MV-4-11 (cell line): ENCODE results near the gene TREM1.
"Not testable (repeated sequence)": the region's sequence is repeated elsewhere in the genome, so short reads cannot be mapped to it uniquely, and the experiment has no call there.

ENCODE experiments used
- DNase-seq: peaks from one replicate; lab custom pipeline; 2025; lab: John Stamatoyannopoulos, UW

The TREM1 gene

DNA sequence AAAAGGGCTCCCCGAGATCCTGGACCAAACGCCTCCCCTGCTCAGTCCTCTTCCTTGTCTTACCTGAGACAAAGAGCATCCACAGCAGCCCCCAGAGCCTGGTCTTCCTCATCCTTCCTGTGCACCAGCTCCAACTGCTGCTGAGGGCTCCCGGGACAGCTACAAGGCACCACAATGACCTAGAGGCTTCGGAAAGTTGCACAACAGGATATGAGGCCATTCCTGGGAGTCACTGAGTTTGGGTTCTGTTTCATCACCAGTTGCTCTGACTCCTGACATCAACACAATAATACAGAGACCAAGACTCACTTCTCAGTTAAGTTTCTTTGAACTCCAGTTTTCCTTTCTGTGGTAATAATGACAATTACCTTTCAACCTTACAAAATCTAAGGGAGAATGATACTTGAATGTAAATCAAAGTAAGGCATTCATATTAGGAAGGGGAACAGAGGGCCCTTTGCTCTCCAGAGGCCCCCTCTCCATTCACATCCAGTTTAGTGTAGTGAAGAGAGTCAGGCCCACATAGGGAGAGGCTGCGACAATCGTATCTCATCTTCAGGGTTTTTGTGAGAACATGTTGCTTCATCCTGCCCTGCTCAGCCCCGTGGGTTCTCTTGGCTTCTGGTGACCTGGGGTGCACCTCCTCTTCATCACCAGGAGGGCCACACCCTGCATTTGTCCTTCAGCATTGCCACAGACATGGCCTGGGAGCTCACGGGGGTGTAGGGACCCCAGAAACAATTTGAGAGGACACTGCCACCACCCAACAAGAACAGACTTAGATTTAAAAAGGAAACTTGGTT, at the start of gene TREM1:
TREM1 (minus strand) TSS at position 139 of the 803 bp plus-strand sequence; CDS start at position 112, 27 bp downstream.
- DNase-seq: peak; percentile 98

- no peak for DNase-seq
Measured at GRCh38 chr6:41335943-41336342, 49.5 kb upstream of the TREM1 start.

GRCh38 chr6:41335296-41335695, 48.8 kb upstream of the TREM1 start, which contains the start of gene NCR2:
TSS of gene NCR2 (plus strand) at chr6:41335608. CDS start at chr6:41335877, 269 bp downstream.
- DNase-seq: no peak

- DNase-seq: no peak
Measured at GRCh38 chr6:41334482-41335040, 48.1 kb upstream of the TREM1 start.

DNA sequence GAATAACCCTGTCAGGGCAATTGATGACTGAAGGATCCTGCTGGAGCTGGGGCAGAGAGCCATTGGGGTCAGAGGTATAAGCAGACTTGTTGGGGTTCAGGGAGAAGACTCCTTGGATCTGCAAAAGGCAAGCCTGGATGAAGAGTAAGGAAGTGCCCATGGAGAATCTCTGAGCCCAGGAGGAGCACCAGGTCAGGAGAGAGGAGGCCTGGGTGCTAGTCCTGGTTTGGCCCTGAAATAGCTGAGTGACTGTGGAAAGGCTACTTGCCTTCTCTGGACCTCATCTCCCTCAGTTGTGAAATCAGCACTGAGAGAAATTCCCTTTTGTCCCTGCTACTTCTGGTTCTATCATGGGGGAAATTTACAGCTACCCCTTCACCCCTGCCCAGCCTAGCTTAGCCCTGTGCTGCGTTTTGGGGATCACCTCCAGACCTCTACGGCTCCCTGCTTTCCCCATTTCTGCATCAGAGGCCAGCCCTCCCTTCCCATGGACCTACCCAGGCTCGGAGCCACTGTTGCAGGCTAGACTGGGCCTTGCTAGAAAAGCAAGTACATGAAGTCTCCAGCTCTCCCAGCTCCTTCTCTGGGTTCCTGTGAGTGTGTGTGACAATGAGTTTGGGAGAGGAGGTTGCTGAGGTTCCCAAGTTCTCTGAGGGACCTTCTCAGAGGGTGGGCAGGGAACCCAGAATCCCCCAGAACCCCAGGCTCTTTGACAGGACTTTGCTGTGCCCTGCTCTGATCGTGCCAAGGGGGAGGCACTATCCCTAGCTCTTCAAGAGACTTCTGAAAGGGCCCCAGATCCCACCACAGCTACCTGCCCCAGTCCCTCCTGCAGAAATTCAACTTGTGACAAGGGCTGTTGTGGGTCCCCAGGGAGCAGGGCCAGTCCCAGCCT, 46.6 kb upstream of the TREM1 start:
- no peak for DNase-seq

GRCh38 chr6:41332241-41332640, 45.8 kb upstream of the TREM1 start:
- no peak for DNase-seq

DNA sequence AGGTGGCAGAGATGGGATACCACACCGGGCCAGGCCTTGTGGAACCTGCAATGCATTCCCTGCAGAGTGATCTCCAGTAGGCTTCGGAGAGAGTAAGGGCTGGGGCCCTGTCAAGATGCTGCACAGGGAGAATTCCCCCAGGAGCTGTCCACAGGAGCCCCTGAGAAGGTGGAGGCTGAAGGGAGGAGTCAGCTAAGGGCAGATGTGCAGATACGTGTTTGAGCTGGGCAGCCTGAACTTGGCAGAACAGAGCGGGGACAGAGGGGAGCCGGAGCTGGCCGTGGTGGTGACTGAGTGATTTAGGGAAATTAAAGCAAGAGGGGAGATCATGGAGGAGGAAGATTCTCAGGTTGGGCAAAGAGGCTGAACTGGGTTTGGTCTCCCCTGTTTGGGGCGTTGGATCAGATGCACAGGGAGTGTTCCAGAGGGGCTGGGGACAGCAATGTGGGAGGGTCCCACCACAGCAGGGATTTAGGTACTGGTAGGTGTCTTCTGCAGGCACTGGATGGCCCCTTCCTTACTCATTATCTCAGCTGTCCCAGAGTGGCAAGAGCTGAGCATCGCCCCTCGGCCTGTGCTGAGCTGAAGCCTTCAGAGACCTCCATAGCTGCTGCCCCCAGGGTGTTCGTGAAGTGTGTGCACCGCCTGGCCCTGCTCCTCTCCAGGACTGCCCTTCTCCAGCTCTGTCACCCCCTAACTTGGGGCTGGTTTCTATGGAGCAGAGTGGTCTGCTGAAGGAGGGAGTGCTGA, 45.1 kb upstream of the TREM1 start:
- no peak for DNase-seq

DNA sequence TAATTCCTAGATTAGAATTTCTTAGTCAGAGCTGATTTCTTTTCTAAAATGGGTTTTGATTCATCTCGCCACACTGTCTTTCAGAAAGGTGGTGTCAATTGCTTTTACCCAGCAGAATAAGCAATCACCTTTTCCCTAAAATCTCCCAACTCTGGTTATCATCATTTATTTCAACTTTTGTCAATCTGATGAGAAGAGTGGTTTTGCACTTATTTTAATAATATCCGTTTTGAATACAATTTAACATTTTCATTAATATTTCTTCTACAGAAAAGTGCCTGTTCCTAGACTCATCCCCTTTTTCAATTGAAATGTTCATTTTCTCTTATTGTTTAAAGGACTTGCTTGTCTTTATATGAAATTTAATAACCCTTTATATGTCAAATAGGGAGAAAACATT, 40.7 kb upstream of the TREM1 start:
- no peak for DNase-seq

DNA sequence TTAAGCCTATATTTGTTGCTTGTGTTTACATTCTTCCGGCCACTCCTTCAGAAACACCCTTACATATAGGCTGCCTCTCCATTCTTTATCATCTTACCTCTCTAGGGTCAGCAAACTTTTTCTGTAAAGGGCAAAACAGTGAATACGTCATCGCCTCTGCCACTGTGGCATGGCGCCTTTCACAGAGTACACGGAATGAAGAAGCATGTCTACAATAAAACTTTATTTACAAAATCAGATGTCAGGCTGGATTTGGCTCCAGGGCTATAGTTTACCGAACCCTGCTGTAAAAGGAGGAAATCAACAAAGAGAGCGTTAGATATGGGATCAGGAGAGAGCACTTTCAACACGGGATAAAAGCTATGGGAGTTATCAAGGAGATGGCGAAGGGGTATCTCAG, 39.6 kb upstream of the TREM1 start:
- DNase-seq: no peak

DNA sequence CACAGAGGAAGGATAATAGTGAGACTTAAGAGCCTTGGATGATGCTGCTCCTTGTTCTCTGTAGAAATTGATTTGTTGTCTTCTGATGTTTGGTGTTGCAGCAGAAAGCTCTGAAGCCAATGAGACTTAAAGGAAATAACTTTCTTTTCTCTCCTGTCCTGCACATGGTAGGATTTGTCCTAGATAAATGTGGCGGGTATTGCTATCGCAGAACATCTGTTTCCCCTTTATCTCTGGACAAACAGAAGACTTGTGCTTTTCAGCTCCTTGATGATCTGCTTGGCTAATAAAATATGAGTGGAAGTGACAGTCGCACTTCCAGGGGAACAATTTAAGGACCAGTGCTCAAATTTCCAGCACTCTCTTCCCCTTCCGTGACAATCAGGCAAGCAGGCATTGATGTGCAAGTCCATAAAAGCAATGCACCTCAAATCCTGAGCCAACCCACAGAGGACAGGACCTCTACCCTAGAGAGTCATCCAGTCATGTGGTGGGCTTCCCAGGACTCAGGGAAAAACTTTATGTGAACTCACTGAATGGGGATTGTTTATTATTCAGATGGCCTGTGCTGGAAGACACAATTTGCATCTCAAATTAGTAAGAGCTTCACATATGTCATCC, 39.1 kb upstream of the TREM1 start:
- no peak for DNase-seq

DNA sequence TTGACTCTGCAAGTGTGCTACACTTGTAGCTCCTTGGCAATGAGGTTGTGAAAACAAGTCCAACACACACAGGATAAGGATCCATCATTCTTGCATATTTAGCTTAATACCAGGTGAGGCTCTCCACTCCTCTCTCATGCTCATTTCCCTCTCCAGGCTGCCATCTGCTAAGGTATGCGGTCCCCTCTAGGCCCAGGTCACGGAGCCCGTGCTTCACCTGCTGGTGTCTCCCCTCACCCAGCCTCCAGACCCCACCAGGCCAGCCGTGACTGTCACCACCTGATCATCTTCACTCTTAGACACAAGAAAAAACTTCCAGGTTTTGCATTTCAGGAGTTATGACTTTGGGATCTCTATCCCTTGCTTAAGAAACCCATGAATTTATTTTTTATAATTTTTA, 34.7 kb upstream of the TREM1 start:
- DNase-seq: no peak

DNA sequence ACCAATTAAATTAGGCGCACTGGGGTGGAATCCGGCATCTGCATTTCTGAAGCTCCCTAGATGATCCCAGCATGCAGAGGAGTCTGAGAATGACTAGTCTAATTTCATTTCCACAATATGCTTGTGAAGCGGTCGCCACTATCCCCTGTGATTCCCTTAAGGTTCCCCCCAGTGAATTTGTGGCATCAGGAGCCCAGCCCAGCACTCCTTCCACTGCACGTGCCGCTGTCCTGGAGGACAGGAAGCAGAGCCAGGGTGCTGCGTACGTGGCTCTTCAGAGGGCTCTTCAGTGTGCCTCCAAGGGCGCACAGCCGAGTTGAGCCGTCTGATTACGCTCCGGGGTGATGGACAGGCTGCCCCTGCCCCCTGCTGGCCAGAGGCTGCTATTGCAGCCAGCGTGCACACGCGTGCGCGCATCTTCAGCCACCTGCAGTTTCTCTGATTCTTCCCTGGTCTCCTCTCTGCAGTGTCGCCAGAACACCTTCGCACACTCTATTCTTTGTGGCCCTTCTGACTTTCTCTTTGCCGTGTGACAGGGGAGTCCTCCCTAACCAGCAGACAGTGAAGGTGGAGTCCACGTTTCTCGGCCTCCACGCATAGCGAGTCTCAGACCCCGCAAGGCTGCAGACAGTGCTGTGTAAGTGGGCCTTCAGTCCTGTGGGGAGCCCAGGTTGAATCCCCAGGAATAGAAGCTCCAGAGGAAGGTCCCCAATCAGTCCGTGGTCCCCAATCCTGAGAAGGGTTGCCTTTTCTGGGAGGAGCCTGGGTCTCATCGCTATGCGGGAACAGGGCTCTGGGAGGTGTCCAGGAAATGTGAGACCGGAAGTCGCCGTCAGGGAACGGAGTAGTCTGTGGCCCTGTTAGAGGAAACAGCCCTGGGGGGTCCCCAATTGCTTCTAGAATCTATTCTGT, 32.4 kb upstream of the TREM1 start:
- DNase-seq: peak; percentile 75

DNA sequence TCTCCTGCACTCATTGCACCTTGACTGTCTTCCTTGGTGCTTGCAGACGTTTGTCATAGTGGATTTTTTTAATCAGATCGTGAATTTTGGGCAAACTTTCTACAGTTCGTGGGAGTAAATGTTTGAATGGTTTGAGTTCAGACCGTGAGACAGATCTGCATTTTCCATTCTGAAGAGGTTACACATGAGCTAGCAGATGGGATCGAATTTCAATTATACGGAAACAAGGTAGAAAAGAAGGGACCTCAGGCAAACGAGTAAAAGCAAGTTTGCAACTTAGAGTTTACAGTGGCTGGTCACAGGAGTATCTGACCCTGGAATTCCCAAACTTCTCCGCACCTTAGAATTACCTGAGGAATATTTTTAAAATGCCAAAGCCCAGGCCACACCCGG, 31.8 kb upstream of the TREM1 start:
- DNase-seq: no peak

DNA sequence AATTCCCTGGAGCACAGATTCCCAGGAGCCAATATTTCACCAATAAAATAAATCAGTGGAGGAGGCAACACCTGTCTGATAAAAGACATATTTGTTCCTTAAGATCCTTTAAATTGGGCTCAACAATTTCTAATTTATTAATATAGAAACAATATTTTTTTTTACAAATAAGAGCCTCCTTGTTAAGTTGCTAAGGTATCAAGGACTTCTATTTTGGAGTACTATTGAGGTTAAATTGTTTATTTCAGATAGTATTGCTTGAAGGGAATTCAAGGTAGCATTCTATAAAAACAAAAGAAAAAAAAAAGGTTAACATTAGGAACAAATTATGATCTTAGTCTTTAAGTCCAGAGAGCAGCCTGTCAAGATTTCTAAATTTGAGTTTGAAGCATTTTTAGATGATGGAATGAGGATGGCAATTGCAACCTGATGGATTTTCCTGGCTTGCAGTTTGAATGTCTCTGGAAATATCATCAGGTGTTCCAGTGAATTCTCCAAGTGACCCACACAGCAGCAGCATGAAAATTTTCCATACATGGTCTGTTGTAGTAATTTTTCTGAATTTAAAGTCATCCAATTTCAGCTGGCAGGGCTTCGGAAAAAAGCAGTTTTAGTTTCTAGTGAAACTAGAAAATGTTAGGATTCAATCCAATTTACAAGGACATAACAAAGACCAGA, 29.6 kb upstream of the TREM1 start:
- no peak for DNase-seq

- no peak for DNase-seq
Measured at GRCh38 chr6:41315203-41315602, 28.7 kb upstream of the TREM1 start.

GRCh38 chr6:41306187-41306854, 19.8 kb upstream of the TREM1 start:
- DNase-seq: peak; percentile 3

GRCh38 chr6:41302638-41303037, 16.2 kb upstream of the TREM1 start:
- DNase-seq: peak; percentile 89

DNA sequence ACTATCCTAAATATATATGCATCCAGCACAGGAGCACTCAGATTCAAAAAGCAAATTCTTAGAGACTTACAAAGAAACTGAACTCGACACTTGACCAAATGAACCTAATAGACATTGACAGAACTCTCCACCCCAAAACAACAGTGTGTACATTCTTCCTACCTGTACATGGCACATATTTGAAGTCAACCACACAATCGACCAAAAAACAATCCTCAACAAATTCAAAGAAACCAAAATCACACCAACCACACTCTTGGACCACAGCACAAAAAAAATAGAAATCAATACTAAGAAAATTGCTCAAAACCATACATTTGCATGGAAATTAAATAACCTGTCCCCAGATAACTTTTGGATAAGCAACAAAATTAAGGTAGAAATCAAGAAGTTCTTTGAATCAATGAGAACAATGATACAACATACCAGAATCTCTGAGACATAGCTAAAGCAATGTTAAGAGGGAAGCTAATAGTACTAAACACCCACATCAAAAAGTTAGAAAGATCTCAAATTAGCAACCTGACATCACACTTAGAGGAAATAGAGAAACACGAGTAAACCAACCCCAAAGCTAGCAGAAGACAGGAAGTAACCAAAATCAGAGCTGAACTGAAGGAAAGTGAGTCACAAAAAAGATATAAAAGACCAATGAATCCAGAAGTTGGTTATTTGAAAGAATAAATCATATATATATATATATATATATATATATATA, 12.5 kb upstream of the TREM1 start:
- DNase-seq: peak; percentile 61

GRCh38 chr6:41297248-41297647, 10.8 kb upstream of the TREM1 start:
- DNase-seq: not testable (repeated sequence)
